Upper lobe of left lung (tissue), 6 donors: ENCODE measurements around the gene TAS1R1. TPM values are rescaled to one million over a fixed set of nuclear protein-coding genes. Genes with fewer than 3 reads are reported as not detected.

ENCODE experiments used
- ATAC-seq, 2 donors: fragments of 200-7000 bp; cut with Tn5 transposase; one replicate each; pipeline ENCODE4 v1.9.1; 2022; ENCODE audit warnings: mild to moderate bottlenecking in 2 of 2, moderate library complexity in 2 of 2; ENCODE audit not compliant: low FRiP score in 2 of 2
- DNase-seq, 2 donors: peaks; one replicate each; pipeline ENCODE4 v3.0.0-alpha.2; 2019 to 2020
- H3K27ac ChIP-seq, 4 donors: fragments of 200-600 bp; sonication (generic); one replicate each; pipeline ENCODE4 v1.5.1; 2016 to 2019
- H3K27me3 ChIP-seq, 4 donors: fragments of 200-600 bp; sonication (generic); one replicate each; pipeline ENCODE4 v1.5.1; 2017 to 2019
- H3K36me3 ChIP-seq, 4 donors: fragments of 200-600 bp; sonication (generic); one replicate each; pipeline ENCODE4 v1.5.1; 2016 to 2019
- H3K4me1 ChIP-seq, 4 donors: fragments of 200-600 bp; sonication (generic); one replicate each; pipeline ENCODE4 v1.5.1; 2018 to 2019
- H3K4me3 ChIP-seq, 4 donors: fragments of 200-600 bp; sonication (generic); one replicate each; pipeline ENCODE4 v1.5.1; 2017 to 2019; ENCODE audit warnings: mild to moderate bottlenecking in 2 of 4, moderate library complexity in 1 of 4
- H3K9me3 ChIP-seq, 4 donors: fragments of 200-600 bp; sonication (generic); one replicate each; pipeline ENCODE4 v1.5.1; 2018 to 2019
- CTCF ChIP-seq, 6 experiments: fragments of 450-650 bp in 4 of 6; fragments of 200-600 bp in 2 of 6; sonication (generic) in 2 of 6; IDR thresholded peaks; one replicate each; pipeline ENCODE4 v1.5.1; 2016 to 2019; ENCODE audit warnings: antibody characterized with exemption in 6 of 6
- EP300 ChIP-seq, 4 donors: sonication (generic); formaldehyde crosslinking; IDR thresholded peaks; one replicate each; pipeline ENCODE4 v1.5.1; 2017; ENCODE audit warnings: antibody characterized with exemption in 4 of 4, control low read depth in 2 of 4
- POLR2A ChIP-seq, 4 donors: fragments of 450-650 bp; IDR thresholded peaks; one replicate each; pipeline ENCODE4 v1.5.1; 2016 to 2017; ENCODE audit warnings: antibody characterized with exemption in 4 of 4, mild to moderate bottlenecking in 2 of 4
- POLR2AphosphoS5 ChIP-seq, 2 donors: sonication (generic); formaldehyde crosslinking; IDR thresholded peaks; one replicate each; pipeline ENCODE4 v1.5.1; 2017; ENCODE audit warnings: antibody characterized with exemption in 2 of 2
- WGBS, 2 donors: methylation state at CpG; one replicate each; pipeline ENCODE4 v1.1.5; 2017 to 2018; 5-methylcytosine and 5-hydroxymethylcytosine counted together
- total RNA-seq, 6 donors: library from RNA; depleted of rRNA in 4 of 6; stranded (reverse); fragments of >200 nt in 4 of 6; gene quantifications; one replicate each; pipeline versions ENCODE4 v1.1.0 to v1.2.1, GENCODE V29; 2016 to 2021
- donor health status: DM: no; HTN: no; CAD: no; lungs with moderate emphysema.
- donor health status: DM: no; HTN: yes; CAD: no; lungs with severe emphysema.

Gene TAS1R1
- total RNA-seq, 6 donors from 2014 or later, result 0.11 to 0.15 TPM; not detected in 4

- DNase-seq, result no peak
- Histone ChIP-seq H3K4me1 (peaks cover 33 to 61% (median 37%) of the 10 kb centered on the region in 4 donors), H3K36me3 (peaks cover 0 to 18% (median 1%) of the 10 kb centered on the region in 4 donors), H3K9me3 (no peaks in the 10 kb centered on the region), H3K27me3 (no peaks in the 10 kb centered on the region), H3K4me3 (no peak overlapping the region), H3K27ac (peak overlapping the region in 3 of 4 donors; percentile 93 to 98 (median 96))
- TF ChIP-seq POLR2AphosphoS5 (IDR thresholded peaks at IDR 0.05) (no peak), POLR2A (IDR thresholded peaks at IDR 0.05) (no peak)
- WGBS, 2 donors, result 80 to 83% methylated on average over 1 of the region's 1 CpG
- no peak for ATAC-seq
Observed at GRCh38 chr1:6582370-6582769, 27.3 kb downstream of the TAS1R1 start.

DNA sequence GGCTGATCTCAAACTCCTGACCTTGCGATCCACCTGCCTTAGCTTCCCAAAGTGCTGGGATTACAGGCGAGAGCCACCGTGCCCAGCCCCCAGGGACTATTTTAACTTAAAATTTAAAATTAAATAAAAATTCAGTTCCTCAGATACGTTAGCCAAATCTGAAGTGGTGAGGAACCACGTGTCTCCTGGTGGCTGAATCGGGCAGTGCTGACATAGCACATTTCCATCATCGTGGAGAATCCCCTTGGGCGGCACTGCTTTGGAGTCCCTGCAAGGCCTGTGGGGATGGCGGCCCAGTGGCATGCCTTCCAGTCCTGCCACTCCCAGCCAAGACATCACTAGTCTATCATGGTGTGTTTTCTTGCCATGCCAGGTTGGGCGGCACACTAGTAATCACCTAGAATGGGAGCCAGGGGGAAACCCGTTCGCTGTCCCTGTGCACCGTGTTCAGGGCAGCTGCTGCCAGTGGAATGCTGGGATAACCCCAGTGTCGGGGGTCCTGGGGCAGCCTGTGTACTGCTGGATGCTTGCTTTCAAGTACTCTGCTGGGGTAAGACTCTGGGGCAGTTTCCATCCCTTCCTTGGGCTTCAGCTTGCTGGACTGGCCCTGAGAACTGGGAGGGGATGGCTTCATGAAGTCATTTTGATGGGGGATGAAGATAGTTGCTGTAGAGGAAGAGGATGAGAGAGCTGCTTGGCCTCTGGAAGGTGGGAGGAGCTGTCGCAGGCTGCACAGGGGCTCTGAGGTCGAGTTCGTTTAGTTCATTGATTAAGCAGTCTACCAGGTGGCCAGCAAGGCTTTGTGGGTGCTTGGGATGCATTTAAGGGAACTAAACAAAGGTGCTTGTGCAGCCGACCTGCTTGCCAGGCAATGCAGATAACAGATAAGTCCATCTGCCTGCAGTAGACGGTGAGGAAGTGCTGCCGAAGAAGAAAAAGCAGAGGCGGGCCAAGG lies 29.3 kb downstream of the TAS1R1 start:
- Histone ChIP-seq H3K9me3 (no peaks in the 10 kb centered on the region), H3K36me3 (peaks cover 0 to 38% (median 19%) of the 10 kb centered on the region in 4 donors), H3K4me3 (no peak overlapping the region), H3K27me3 (no peaks in the 10 kb centered on the region), H3K4me1 (peaks cover 31 to 77% (median 45%) of the 10 kb centered on the region in 4 donors), H3K27ac (no peak overlapping the region)
- TF ChIP-seq POLR2AphosphoS5 (IDR thresholded peaks at IDR 0.05) (no peak), CTCF (IDR thresholded peaks at IDR 0.05) (peak in 1 of 6 experiments; percentile 23)
- 81 to 86% methylated on average over 20 to 21 of the region's 21 CpGs for WGBS, 2 donors
- ATAC-seq (no peak), DNase-seq (no peak)

GRCh38 chr1:6585081-6585722 lies 30.1 kb downstream of the TAS1R1 start:
- no peak overlapping the region for H3K4me3 ChIP-seq
- no peak for ATAC-seq
- DNase-seq, result no peak
- peaks cover 0 to 46% (median 26%) of the 10 kb centered on the region in 4 donors for H3K36me3 ChIP-seq
- TF ChIP-seq POLR2A (IDR thresholded peaks at IDR 0.05), result no peak
- no peak for TF ChIP-seq POLR2AphosphoS5 (IDR thresholded peaks at IDR 0.05)
- TF ChIP-seq EP300 (IDR thresholded peaks at IDR 0.05), result no peak
- TF ChIP-seq CTCF (IDR thresholded peaks at IDR 0.05), result no peak
- H3K27me3 ChIP-seq, result no peaks in the 10 kb centered on the region
- H3K9me3 ChIP-seq, result no peaks in the 10 kb centered on the region
- WGBS, 2 donors, result 90 to 91% methylated on average over 9 to 11 of the region's 12 CpGs
- peaks cover 29 to 75% (median 44%) of the 10 kb centered on the region in 4 donors for H3K4me1 ChIP-seq
- peak overlapping the region in 1 of 4 donors; percentile 26 for H3K27ac ChIP-seq

DNA sequence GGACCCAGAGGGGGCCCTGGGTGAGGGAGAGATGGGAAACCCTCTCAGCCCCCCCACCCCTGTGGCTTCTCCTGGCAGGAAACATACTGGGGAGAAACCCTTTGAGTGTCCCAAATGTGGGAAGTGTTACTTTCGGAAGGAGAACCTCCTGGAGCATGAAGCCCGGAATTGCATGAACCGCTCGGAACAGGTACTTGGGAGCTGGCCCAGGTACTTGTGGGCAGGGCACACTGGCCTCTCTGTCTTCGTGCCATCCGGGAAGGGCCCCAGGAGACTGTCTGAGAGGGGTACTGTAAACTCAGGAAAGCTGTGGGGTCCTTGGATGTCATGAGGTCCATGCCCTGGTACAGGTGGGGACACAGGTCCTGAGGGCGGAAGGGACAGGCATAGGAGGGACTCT lies 30.7 kb downstream of the TAS1R1 start:
- 89 to 92% methylated on average over 6 to 7 of the region's 7 CpGs for WGBS, 2 donors
- no peak for TF ChIP-seq POLR2A (IDR thresholded peaks at IDR 0.05)
- TF ChIP-seq CTCF (IDR thresholded peaks at IDR 0.05), result no peak
- TF ChIP-seq EP300 (IDR thresholded peaks at IDR 0.05), result no peak
- no peak for TF ChIP-seq POLR2AphosphoS5 (IDR thresholded peaks at IDR 0.05)
- H3K36me3 ChIP-seq, result peaks cover 0 to 53% (median 31%) of the 10 kb centered on the region in 4 donors

GRCh38 chr1:6586404-6586816 lies 31.3 kb downstream of the TAS1R1 start:
- Histone ChIP-seq H3K4me3 (no peak overlapping the region), H3K27ac (peak overlapping the region in 1 of 4 donors; percentile 44), H3K36me3 (peaks cover 0 to 58% (median 31%) of the 10 kb centered on the region in 4 donors), H3K27me3 (no peaks in the 10 kb centered on the region), H3K9me3 (no peaks in the 10 kb centered on the region), H3K4me1 (peaks cover 19 to 66% (median 33%) of the 10 kb centered on the region in 4 donors)
- no peak for TF ChIP-seq POLR2A (IDR thresholded peaks at IDR 0.05)
- TF ChIP-seq CTCF (IDR thresholded peaks at IDR 0.05), result no peak
- TF ChIP-seq EP300 (IDR thresholded peaks at IDR 0.05), result no peak
- TF ChIP-seq POLR2AphosphoS5 (IDR thresholded peaks at IDR 0.05), result no peak
- ATAC-seq (no peak), DNase-seq (peak in 1 of 2 donors; percentile 62)
- 93 to 100% methylated on average over 4 to 11 of the region's 11 CpGs for WGBS, 2 donors

More for the DNA sequence above, 30.7 kb downstream of the TAS1R1 start:
- no peak overlapping the region for H3K4me3 ChIP-seq
- ATAC-seq (no peak), DNase-seq (peak in 1 of 2 donors; percentile 33)
- no peaks in the 10 kb centered on the region for H3K27me3 ChIP-seq
- H3K27ac ChIP-seq, result peak overlapping the region in 1 of 4 donors; percentile 44
- H3K9me3 ChIP-seq, result no peaks in the 10 kb centered on the region
- peaks cover 24 to 70% (median 39%) of the 10 kb centered on the region in 4 donors for H3K4me1 ChIP-seq
